ENCODE data around the gene BGLAP.

BGLAP gene

GRCh38 chr1:156259805-156260204, 17.8 kb downstream of the BGLAP start:
- DNase-seq: peak in 1 of 2 donors; percentile 38

- no peak for DNase-seq
These were observed 18.9 kb downstream of the BGLAP start for GRCh38 chr1:156260896-156261295.

GRCh38 chr1:156262461-156263287, 20.7 kb downstream of the BGLAP start:
- no peak for DNase-seq

DNA sequence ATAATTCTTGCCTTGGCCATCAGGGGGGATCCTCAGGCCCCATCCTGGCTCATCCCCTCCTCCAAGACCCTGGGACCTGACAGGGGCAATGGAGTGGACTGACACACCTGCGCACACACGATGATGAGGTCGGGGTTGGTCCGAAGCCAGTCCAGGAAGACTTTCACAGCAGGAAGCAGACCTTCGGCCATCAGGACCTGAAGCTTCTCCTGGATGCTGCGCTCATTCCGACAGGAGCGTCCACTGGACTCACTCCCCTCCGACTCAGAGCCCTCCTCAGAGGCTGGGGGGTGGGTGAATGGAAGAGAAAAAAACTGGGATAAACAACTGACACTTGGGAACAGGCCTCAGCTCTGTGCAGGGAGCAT, 21.3 kb downstream of the BGLAP start:
- no peak for DNase-seq

- no peak for DNase-seq
These were observed 24.1 kb downstream of the BGLAP start for GRCh38 chr1:156266051-156266450.

- DNase-seq: no peak
These were observed 26.4 kb downstream of the BGLAP start for GRCh38 chr1:156268336-156268735.

GRCh38 chr1:156270314-156270713, 28.3 kb downstream of the BGLAP start:
- DNase-seq: no peak

GRCh38 chr1:156276532-156276931, 34.5 kb downstream of the BGLAP start:
- DNase-seq: no peak

DNA sequence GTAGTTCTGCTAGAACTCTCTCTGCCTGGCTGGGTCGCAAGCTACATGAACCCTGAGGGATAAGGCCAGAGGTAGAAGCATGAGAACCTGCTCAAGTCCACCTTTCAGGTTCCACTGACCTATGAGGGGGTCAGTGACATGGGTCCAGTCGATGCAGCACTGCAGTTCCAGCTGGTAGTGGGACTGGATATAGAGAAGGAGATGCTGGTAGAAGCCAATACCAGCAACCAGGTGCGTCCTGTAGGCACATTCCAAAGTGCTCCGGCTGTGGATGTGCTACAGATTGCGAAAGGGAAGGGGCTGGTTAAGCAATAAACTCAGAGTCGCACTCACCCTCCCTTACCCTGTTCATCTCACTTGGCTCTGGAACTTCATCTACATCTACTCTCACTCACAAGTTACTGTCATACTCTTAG, 35.0 kb downstream of the BGLAP start:
- no peak for DNase-seq

GRCh38 chr1:156279837-156280236, 37.9 kb downstream of the BGLAP start:
- no peak for DNase-seq

- peak in 1 of 2 donors; percentile 56 for DNase-seq
These were observed 39.3 kb downstream of the BGLAP start for GRCh38 chr1:156281281-156281680.

- DNase-seq: peak in 1 of 2 donors; percentile 2
These were observed 39.9 kb downstream of the BGLAP start for GRCh38 chr1:156281693-156282478.

DNA sequence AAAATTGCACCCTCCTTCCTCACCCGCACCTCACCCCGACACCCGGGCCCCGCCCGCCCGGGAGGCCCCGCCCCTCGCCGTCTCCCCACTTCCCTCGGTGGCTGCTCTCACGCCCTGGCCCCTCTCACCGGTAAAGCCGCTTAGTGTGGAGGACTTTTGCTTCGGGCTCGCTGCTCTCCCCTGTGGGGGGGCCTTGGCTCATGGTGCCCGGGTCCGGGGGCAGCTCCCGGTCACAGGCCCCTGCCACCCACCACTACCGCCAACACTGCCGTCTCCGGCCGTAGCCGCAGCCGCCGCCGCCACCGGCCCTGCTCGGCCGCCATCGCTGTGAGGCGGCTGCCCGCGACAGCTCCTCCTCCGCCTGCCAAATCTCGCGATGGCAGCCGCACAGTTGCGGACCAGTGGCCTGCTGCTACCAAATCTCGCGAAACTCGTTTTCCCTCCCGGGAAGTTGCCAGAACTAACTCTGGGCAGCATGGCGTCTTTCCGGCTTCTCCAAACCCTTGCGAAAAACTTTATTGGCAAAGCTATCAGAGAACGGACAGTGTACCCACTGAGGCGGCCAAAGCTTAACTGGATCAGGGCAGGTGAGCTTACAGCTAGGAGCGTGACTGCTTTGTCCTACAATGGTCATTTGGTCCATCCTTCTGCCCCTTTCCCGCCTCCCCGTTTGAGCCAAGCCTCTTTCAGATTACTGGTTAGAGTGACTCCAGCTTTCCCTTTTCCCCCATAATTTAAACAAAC, 40.7 kb downstream of the BGLAP start, which contains the start of gene SMG5:
SMG5 (minus strand) TSS at position 347 of the 744 bp plus-strand sequence; CDS start at position 202, 145 bp downstream.
- DNase-seq: peak; percentile 89 to 97

DNA sequence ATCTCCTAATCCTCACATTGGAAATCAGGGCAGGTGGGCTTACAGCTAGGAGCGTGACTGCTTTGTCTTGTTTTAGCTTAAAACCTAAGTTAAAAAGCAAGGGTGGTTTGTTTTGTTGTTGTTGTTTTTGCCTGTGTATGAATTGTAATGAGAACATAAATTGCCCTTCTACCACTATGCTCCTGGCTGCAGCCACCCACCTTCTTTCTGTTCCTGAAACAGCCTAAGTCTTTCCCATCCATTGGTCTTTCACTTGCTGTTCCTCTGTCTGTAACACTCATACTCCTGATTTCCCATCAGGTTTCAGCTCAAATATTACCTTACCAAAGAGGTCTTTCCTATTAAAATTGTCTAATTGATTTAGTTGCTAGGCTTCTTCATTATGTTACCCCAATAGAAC, 41.5 kb downstream of the BGLAP start:
- no peak for DNase-seq

DNA sequence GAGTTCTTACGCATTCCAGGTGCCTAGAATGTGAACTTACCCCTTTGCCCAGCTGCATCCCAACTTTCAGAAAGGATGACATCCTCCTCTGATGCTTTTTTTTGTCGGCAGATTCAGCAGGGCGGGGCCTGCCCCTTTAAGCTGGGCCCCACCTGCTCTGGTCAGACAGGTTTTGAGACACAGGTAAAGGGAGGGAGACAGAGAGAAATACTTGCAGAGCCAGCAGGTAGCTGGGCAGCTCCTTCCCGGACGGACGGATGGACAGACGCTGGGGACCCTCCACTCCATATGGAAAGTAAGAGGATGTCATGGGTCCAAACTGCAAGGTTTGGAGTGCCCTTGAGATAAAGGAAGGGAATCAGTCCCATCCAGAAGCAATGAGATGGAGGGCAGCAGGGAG, 42.1 kb downstream of the BGLAP start, which contains the start of gene TMEM79:
TMEM79 (plus strand) TSS at position 214 of the 400 bp plus-strand sequence. CDS start 902 bp downstream, outside the sequence.
- DNase-seq: no peak

DNA sequence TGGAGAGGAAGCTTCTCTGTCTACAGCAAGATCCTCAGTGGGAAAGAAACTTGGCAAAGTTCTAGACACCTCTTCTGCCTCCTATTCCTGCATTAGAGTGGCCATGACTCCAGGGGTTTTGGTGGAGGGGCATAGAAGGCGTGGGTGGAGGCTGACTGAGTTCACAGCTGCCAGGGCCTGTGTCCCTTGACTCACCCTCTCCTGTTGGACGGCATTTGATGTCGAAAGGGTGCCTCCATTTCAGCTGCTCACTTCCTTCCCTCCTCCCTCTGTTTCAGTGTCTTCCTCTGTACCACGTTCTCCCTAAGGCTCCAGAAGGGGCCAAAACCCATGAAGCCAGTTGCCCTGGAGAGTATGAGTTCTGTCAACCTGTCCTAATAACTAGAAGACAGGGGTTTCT, 42.8 kb downstream of the BGLAP start:
- DNase-seq: no peak

- no peak for DNase-seq
These were observed 43.5 kb downstream of the BGLAP start for GRCh38 chr1:156285437-156285836.

- no peak for DNase-seq
These were observed 44.1 kb downstream of the BGLAP start for GRCh38 chr1:156286061-156286460.

DNA sequence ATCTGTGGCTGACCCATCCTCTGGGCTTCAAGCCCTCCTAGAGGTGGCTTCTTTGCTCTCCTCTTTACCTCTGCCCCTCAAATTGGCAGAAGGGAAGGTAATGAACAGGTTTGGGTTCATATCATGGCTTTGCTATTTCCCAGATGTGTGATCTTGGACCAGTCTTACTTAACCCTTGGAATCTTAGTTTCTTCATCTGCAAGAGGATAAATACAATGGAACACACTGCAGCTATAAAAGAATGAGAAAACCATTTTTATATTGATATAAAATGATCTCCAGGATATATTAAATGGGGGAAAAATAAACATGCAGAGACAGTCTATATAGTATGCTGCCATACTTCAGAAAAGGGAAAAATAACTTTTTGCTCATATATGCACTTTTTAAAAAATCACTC, 47.9 kb downstream of the BGLAP start:
- DNase-seq: no peak

GRCh38 chr1:156291226-156292061, 49.5 kb downstream of the BGLAP start:
- DNase-seq: no peak
